HEK293T (cell line): ENCODE measurements around the gene SH2D2A.

Experiments used
- BHLHE40 ChIP-seq: fragments of 450-650 bp; IDR thresholded peaks from 2 replicates; pipeline ENCODE4 v1.6.1; 2016; ENCODE audit warnings: mild to moderate bottlenecking, moderate library complexity, borderline replicate concordance
- ELF4 ChIP-seq: fragments of 450-650 bp; IDR thresholded peaks from 2 replicates; pipeline ENCODE4 v1.6.1; 2017; ENCODE audit warnings: antibody characterized with exemption
- SUZ12 ChIP-seq: fragments of 450-650 bp; IDR thresholded peaks from 2 replicates; pipeline ENCODE4 v1.6.1; 2016; ENCODE audit warnings: mild to moderate bottlenecking

DNA sequence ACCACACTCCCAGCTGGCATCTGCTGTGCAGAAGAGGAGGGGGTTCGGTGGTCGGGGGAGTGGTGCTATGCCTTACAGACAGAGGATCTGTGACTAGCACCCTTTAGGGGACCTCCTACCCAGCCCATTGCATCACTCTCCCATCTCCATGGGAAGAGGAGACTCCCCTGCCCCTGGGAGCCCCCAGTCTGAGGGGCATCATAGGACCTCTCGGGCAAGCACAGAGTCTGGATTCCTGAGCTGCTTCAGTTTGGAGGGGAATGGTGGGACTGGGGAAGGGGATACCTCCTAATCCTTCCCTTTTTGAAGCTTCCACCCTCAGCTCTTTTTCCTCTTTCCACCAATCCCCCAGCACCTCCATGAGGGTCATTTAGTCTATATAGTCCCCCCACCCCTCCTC, 40.9 kb upstream of the SH2D2A start:
- TF ChIP-seq BHLHE40 (no peak), ELF4 (no peak), SUZ12 (no peak)
